ENCODE data around the gene STK32A.

GRCh38 chr5:147415651-147416050, 180.8 kb downstream of the STK32A start:
- TF ChIP-seq CTCF (IDR thresholded peaks at IDR 0.05; ENCODE audit: low read length): no peak
- no peak for TF ChIP-seq EZH2 (IDR thresholded peaks at IDR 0.05; ENCODE audit: borderline replicate concordance, low read length)
